22Rv1 (cell line): ENCODE results near the gene TP53BP2.
"Not testable (repeated sequence)": the region's sequence is repeated elsewhere in the genome, so short reads cannot be mapped to it uniquely, and the experiment has no call there.

Experiments used
- H3K27ac ChIP-seq: fragments of 450-650 bp; 2 replicates; pipeline ENCODE4 v1.5.1; 2017
- ZFX ChIP-seq: fragments of 450-650 bp; IDR thresholded peaks from 2 replicates; pipeline ENCODE4 v1.6.1; 2017; ENCODE audit warnings: antibody characterized with exemption, borderline replicate concordance
- TF ChIP-seq, protein P1 (sequence below): fragments of 450-650 bp; IDR thresholded peaks from 2 replicates; pipeline ENCODE4 v1.5.1; 2017; ENCODE audit warnings: mild to moderate bottlenecking

Gene TP53BP2

GRCh38 chr1:223845810-223846682, at the start of gene TP53BP2:
Gene TP53BP2, minus strand, starts transcription at chr1:223845947. Its CDS starts 267 bp downstream, at chr1:223845680.
- peak within 1 kb of the TSS; percentile 84 for H3K27ac ChIP-seq

DNA sequence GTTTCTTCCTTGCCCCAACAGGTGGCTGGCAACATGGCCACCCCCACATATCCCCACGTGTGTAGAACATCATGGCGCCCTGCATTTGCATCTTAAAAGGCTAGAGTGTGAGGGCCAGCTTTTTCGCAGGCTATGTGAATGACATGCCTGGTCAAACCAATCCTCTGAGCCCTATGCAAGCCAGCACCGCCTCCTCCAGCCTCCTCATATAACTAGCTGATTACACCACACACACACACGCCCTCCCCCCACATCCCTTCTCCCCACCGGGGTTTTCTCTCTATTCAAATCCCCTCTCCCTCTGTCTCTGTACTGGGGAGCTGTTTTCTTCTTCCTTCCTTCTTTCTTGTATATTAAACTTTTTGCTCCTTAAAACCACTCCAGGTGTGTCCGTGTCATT, 44.7 kb upstream of the TP53BP2 start:
- not testable (repeated sequence) for H3K27ac ChIP-seq

More at GRCh38 chr1:223845810-223846682, at the start of gene TP53BP2:
- TF ChIP-seq, protein P1, sequence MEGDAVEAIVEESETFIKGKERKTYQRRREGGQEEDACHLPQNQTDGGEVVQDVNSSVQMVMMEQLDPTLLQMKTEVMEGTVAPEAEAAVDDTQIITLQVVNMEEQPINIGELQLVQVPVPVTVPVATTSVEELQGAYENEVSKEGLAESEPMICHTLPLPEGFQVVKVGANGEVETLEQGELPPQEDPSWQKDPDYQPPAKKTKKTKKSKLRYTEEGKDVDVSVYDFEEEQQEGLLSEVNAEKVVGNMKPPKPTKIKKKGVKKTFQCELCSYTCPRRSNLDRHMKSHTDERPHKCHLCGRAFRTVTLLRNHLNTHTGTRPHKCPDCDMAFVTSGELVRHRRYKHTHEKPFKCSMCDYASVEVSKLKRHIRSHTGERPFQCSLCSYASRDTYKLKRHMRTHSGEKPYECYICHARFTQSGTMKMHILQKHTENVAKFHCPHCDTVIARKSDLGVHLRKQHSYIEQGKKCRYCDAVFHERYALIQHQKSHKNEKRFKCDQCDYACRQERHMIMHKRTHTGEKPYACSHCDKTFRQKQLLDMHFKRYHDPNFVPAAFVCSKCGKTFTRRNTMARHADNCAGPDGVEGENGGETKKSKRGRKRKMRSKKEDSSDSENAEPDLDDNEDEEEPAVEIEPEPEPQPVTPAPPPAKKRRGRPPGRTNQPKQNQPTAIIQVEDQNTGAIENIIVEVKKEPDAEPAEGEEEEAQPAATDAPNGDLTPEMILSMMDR: peak; percentile 91
- TF ChIP-seq ZFX: no peak

DNA sequence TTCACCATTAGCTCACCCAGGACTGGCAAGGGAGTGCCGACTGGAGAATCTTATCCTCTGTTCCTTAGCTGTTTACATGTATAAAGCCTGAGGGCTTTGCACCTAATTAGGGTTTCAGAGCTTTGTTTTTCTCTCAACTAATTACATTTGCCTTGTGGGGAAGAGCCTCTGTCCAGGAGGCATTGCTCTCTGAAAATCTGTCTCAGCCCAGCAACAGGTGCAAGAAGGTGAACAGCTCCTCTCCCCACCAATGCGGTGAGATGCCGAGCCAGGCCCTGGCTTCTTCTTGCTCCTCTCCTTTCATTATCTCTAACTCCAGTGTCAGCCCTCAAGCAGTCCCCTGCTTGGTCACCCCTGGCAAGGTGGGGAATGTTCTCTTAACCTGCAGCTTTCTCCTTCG, 43.6 kb upstream of the TP53BP2 start:
- not testable (repeated sequence) for H3K27ac ChIP-seq

- no peak overlapping the region for H3K27ac ChIP-seq
Observed at GRCh38 chr1:223887747-223888418, 42.1 kb upstream of the TP53BP2 start.

DNA sequence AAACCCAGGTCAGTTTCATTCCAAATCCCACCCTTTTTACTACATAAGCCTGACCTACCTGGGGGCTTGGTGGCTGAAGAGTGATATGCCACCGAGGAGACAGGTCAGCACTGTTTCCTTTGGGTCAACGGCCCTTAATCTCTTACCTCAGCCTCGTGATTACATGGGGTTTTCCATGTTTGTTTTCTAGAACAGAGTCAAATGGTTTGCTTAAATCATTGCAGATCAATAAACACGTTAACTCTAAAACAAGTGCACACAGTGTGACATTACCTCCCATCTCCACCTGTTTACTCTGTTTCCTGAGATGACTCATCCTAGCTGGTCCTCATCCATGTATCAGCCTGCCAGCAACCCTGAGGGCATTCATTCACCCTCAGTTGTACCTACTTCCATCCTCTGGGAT, 40.8 kb upstream of the TP53BP2 start:
- TF ChIP-seq ZFX: no peak
- TF ChIP-seq, protein P1: no peak
- no peak overlapping the region for H3K27ac ChIP-seq

More at GRCh38 chr1:223887747-223888418, 42.1 kb upstream of the TP53BP2 start:
- TF ChIP-seq ZFX: no peak
- TF ChIP-seq, protein P1: no peak

DNA sequence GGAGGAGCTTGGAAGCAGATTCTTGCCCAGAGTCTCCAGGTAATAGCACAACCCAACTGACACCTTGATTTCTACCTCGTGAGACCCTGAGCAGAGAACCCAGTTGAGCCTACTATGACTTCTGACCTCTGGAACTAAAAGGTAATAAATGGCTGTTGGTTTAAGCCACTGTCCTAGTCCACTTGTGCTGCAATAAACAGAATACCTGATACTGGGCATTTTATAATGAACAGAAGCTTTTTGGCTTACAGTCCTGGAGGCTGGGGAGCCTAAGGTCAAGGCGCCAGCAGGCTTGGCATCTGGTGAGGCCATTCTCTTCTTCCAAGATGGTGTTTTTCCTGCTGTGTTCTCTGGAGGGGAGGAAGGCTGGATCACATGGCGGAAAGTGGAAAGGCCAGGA, 39.9 kb upstream of the TP53BP2 start:
- no peak overlapping the region for H3K27ac ChIP-seq
- no peak for TF ChIP-seq ZFX

GRCh38 chr1:223878598-223879325, 33.0 kb upstream of the TP53BP2 start:
- no peak for TF ChIP-seq ZFX
- TF ChIP-seq, protein P1: no peak
- H3K27ac ChIP-seq: no peak overlapping the region

GRCh38 chr1:223877804-223878203, 32.1 kb upstream of the TP53BP2 start:
- no peak overlapping the region for H3K27ac ChIP-seq
- TF ChIP-seq, protein P1: no peak
- no peak for TF ChIP-seq ZFX
